HUES64 (cell line): ENCODE measurements around the gene NR5A2.

Experiments used
- H3K27ac ChIP-seq: 2 replicates; pipeline ENCODE4 v1.7.0; 2013; ENCODE audit warnings: low read depth, low read length, inconsistent platforms
- H3K27me3 ChIP-seq: 2 replicates; pipeline ENCODE4 v1.6.1; 2013; ENCODE audit warnings: mild to moderate bottlenecking, low read length; ENCODE audit not compliant: insufficient read depth
- H3K36me3 ChIP-seq: 2 replicates; pipeline ENCODE4 v1.6.1; 2013; ENCODE audit warnings: mild to moderate bottlenecking, low read length; ENCODE audit not compliant: insufficient read depth
- H3K4me1 ChIP-seq: 2 replicates; pipeline ENCODE4 v1.6.1; 2013; ENCODE audit warnings: mild to moderate bottlenecking, low read length, moderate library complexity; ENCODE audit not compliant: insufficient read depth
- H3K4me3 ChIP-seq: 2 replicates; pipeline ENCODE4 v1.5.1; 2013; ENCODE audit warnings: mild to moderate bottlenecking, low read length, moderate library complexity
- H3K9ac ChIP-seq: 2 replicates; pipeline ENCODE4 v1.6.1; 2013; ENCODE audit warnings: mild to moderate bottlenecking, low read depth, low read length
- H3K9me3 ChIP-seq: 2 replicates; pipeline ENCODE4 v1.6.1; 2013; ENCODE audit warnings: low read depth, low read length; ENCODE audit not compliant: insufficient read depth
- WGBS: fragments of 150-250, 120-280 bp; methylation state at CpG from one replicate; pipeline ENCODE4 v1.1.7; 2013; ENCODE audit warnings: missing lambda C conversion rate; 5-methylcytosine and 5-hydroxymethylcytosine counted together

Gene NR5A2

GRCh38 chr1:200207711-200208126 lies 180.2 kb downstream of the NR5A2 start:
- Histone ChIP-seq H3K36me3 (no peaks in the 10 kb centered on the region), H3K4me3 (no peak overlapping the region), H3K9ac (no peak overlapping the region), H3K27ac (no peak overlapping the region), H3K9me3 (no peaks in the 10 kb centered on the region), H3K27me3 (no peaks in the 10 kb centered on the region), H3K4me1 (no peaks in the 10 kb centered on the region)
- WGBS, result 98% methylated on average over 6 of the region's 6 CpGs

- 93% methylated on average over 7 of the region's 7 CpGs for WGBS
- H3K27me3 ChIP-seq, result no peaks in the 10 kb centered on the region
- H3K4me1 ChIP-seq, result no peaks in the 10 kb centered on the region
- H3K9me3 ChIP-seq, result peaks cover 6% of the 10 kb centered on the region
- no peak overlapping the region for H3K4me3 ChIP-seq
- no peak overlapping the region for H3K9ac ChIP-seq
- no peaks in the 10 kb centered on the region for H3K36me3 ChIP-seq
- no peak overlapping the region for H3K27ac ChIP-seq
Observed at GRCh38 chr1:200211157-200211556, 183.6 kb downstream of the NR5A2 start.

GRCh38 chr1:200213392-200213791 lies 185.9 kb downstream of the NR5A2 start:
- Histone ChIP-seq H3K36me3 (no peaks in the 10 kb centered on the region), H3K9ac (no peak overlapping the region), H3K4me3 (no peak overlapping the region), H3K4me1 (no peaks in the 10 kb centered on the region), H3K9me3 (peaks cover 6% of the 10 kb centered on the region), H3K27me3 (no peaks in the 10 kb centered on the region), H3K27ac (no peak overlapping the region)
- 96% methylated on average over 24 of the region's 24 CpGs for WGBS

- H3K36me3 ChIP-seq, result no peaks in the 10 kb centered on the region
- H3K4me3 ChIP-seq, result no peak overlapping the region
- H3K9me3 ChIP-seq, result peaks cover 6% of the 10 kb centered on the region
- H3K4me1 ChIP-seq, result no peaks in the 10 kb centered on the region
- H3K27me3 ChIP-seq, result no peaks in the 10 kb centered on the region
- 96% methylated on average over 15 of the region's 15 CpGs for WGBS
- H3K27ac ChIP-seq, result no peak overlapping the region
- H3K9ac ChIP-seq, result no peak overlapping the region
Observed at GRCh38 chr1:200213921-200214320, 186.4 kb downstream of the NR5A2 start.

- Histone ChIP-seq H3K36me3 (no peaks in the 10 kb centered on the region), H3K9me3 (peaks cover 6% of the 10 kb centered on the region), H3K4me3 (no peak overlapping the region), H3K27me3 (no peaks in the 10 kb centered on the region), H3K4me1 (no peaks in the 10 kb centered on the region), H3K9ac (no peak overlapping the region), H3K27ac (no peak overlapping the region)
- 86% methylated on average over 2 of the region's 2 CpGs for WGBS
Observed at GRCh38 chr1:200215350-200215749, 187.8 kb downstream of the NR5A2 start.

- 94% methylated on average over 5 of the region's 5 CpGs for WGBS
- Histone ChIP-seq H3K4me3 (no peak overlapping the region), H3K27me3 (no peaks in the 10 kb centered on the region), H3K4me1 (no peaks in the 10 kb centered on the region), H3K9me3 (peaks cover 6% of the 10 kb centered on the region), H3K36me3 (no peaks in the 10 kb centered on the region), H3K27ac (no peak overlapping the region), H3K9ac (no peak overlapping the region)
Observed at GRCh38 chr1:200217703-200218102, 190.2 kb downstream of the NR5A2 start.

GRCh38 chr1:200221614-200222282 lies 194.2 kb downstream of the NR5A2 start:
- Histone ChIP-seq H3K27me3 (no peaks in the 10 kb centered on the region), H3K4me3 (no peak overlapping the region), H3K9ac (no peak overlapping the region), H3K36me3 (no peaks in the 10 kb centered on the region), H3K4me1 (peaks cover 18% of the 10 kb centered on the region), H3K9me3 (no peaks in the 10 kb centered on the region), H3K27ac (no peak overlapping the region)
- 93% methylated on average over 4 of the region's 4 CpGs for WGBS

- no peaks in the 10 kb centered on the region for H3K36me3 ChIP-seq
- peaks cover 31% of the 10 kb centered on the region for H3K4me1 ChIP-seq
- no peak overlapping the region for H3K4me3 ChIP-seq
- no peak overlapping the region for H3K27ac ChIP-seq
- H3K27me3 ChIP-seq, result no peaks in the 10 kb centered on the region
- no peaks in the 10 kb centered on the region for H3K9me3 ChIP-seq
- H3K9ac ChIP-seq, result no peak overlapping the region
- 100% methylated on average over 1 of the region's 2 CpGs for WGBS
Observed at GRCh38 chr1:200223207-200223606, 195.7 kb downstream of the NR5A2 start.

GRCh38 chr1:200223613-200224012 lies 196.1 kb downstream of the NR5A2 start:
- WGBS, result 77% methylated on average over 4 of the region's 4 CpGs
- Histone ChIP-seq H3K27me3 (no peaks in the 10 kb centered on the region), H3K9ac (no peak overlapping the region), H3K4me3 (no peak overlapping the region), H3K4me1 (peaks cover 35% of the 10 kb centered on the region), H3K36me3 (no peaks in the 10 kb centered on the region), H3K9me3 (no peaks in the 10 kb centered on the region), H3K27ac (no peak overlapping the region)

GRCh38 chr1:200224315-200224714 lies 196.8 kb downstream of the NR5A2 start:
- H3K27ac ChIP-seq, result no peak overlapping the region

GRCh38 chr1:200226268-200226968 lies 198.9 kb downstream of the NR5A2 start:
- no peaks in the 10 kb centered on the region for H3K9me3 ChIP-seq
- H3K36me3 ChIP-seq, result no peaks in the 10 kb centered on the region
- H3K27me3 ChIP-seq, result no peaks in the 10 kb centered on the region
- H3K27ac ChIP-seq, result peak overlapping the region; percentile 81; the same call in 1 of the 2 replicates
- peak overlapping the region; percentile 6; the same call in 1 of the 2 replicates for H3K4me3 ChIP-seq
- peaks cover 40% of the 10 kb centered on the region for H3K4me1 ChIP-seq
- WGBS, result 16% methylated on average over 11 of the region's 11 CpGs
- peak overlapping the region; percentile 53 for H3K9ac ChIP-seq

More at GRCh38 chr1:200224315-200224714, 196.8 kb downstream of the NR5A2 start:
- Histone ChIP-seq H3K27me3 (no peaks in the 10 kb centered on the region), H3K4me1 (peaks cover 40% of the 10 kb centered on the region), H3K9ac (no peak overlapping the region), H3K9me3 (no peaks in the 10 kb centered on the region), H3K36me3 (no peaks in the 10 kb centered on the region), H3K4me3 (no peak overlapping the region)
- WGBS, result 68% methylated on average over 4 of the region's 4 CpGs
